ENCODE results near the gene KCNJ4. TPM values are rescaled to one million over a fixed set of nuclear protein-coding genes. Genes with fewer than 3 reads are reported as not detected.
A peak's percentile ranks its signal among the peaks of the same experiment; 100 is the strongest.

The KCNJ4 gene
- total and polyA plus RNA-seq, 8 donors = not detected

- Histone ChIP-seq H3K36me3 (no peaks in the 10 kb centered on the region), H3K4me1 (no peaks in the 10 kb centered on the region), H3K27ac (no peak overlapping the region), H3K9me3 (no peaks in the 10 kb centered on the region), H3K27me3 (no peaks in the 10 kb centered on the region), H3K4me3 (no peak overlapping the region)
- DNase-seq (peak in 1 of 6 donors; percentile 49), FAIRE-seq (no peak), ATAC-seq (no peak)
- intact Hi-C loops (cut with DNase I) = no loop called here
- no peak for TF ChIP-seq CTCF (IDR thresholded peaks at IDR 0.05)
- 86 to 87% methylated on average over 12 of the region's 12 CpGs for WGBS, 2 donors
Observed at GRCh38 chr22:38431266-38432010, 23.6 kb downstream of the KCNJ4 start.

GRCh38 chr22:38429499-38430068 is 25.4 kb downstream of the KCNJ4 start:
- 74 to 75% methylated on average over 13 to 16 of the region's 16 CpGs for WGBS, 2 donors
- H3K9me3 ChIP-seq = no peaks in the 10 kb centered on the region
- no peak overlapping the region for H3K27ac ChIP-seq
- FAIRE-seq (no peak), DNase-seq (no peak), ATAC-seq (no peak)
- TF ChIP-seq CTCF (IDR thresholded peaks at IDR 0.05) = no peak
- no peaks in the 10 kb centered on the region for H3K27me3 ChIP-seq
- H3K4me1 ChIP-seq = no peaks in the 10 kb centered on the region
- no peak overlapping the region for H3K4me3 ChIP-seq
- no peaks in the 10 kb centered on the region for H3K36me3 ChIP-seq
- intact Hi-C loops (cut with DNase I) = no loop called here

GRCh38 chr22:38428714-38429113 is 26.3 kb downstream of the KCNJ4 start:
- Histone ChIP-seq H3K36me3 (no peaks in the 10 kb centered on the region), H3K4me3 (no peak overlapping the region), H3K27me3 (no peaks in the 10 kb centered on the region), H3K9me3 (no peaks in the 10 kb centered on the region), H3K27ac (no peak overlapping the region), H3K4me1 (no peaks in the 10 kb centered on the region)
- intact Hi-C loops (cut with DNase I) = no loop called here
- no peak for TF ChIP-seq CTCF (IDR thresholded peaks at IDR 0.05)
- ATAC-seq (no peak), FAIRE-seq (no peak), DNase-seq (no peak)
- WGBS, 2 donors = 71 to 80% methylated on average over 2 of the region's 2 CpGs

GRCh38 chr22:38427940-38428339 is 27.1 kb downstream of the KCNJ4 start:
- FAIRE-seq = no peak
- intact Hi-C loops (cut with DNase I) = no loop called here

More at GRCh38 chr22:38427940-38428339, 27.1 kb downstream of the KCNJ4 start:
- no peak for TF ChIP-seq CTCF (IDR thresholded peaks at IDR 0.05)
- 94 to 96% methylated on average over 31 of the region's 31 CpGs for WGBS, 2 donors
- DNase-seq (peak in 1 of 6 donors; percentile 49), ATAC-seq (no peak)
- Histone ChIP-seq H3K36me3 (no peaks in the 10 kb centered on the region), H3K27me3 (no peaks in the 10 kb centered on the region), H3K27ac (no peak overlapping the region), H3K4me3 (no peak overlapping the region), H3K9me3 (no peaks in the 10 kb centered on the region), H3K4me1 (no peaks in the 10 kb centered on the region)

Measured in pancreas (tissue), 10 donors.